Measurements from ENCODE around the gene ITPR2.

The ITPR2 gene

DNA sequence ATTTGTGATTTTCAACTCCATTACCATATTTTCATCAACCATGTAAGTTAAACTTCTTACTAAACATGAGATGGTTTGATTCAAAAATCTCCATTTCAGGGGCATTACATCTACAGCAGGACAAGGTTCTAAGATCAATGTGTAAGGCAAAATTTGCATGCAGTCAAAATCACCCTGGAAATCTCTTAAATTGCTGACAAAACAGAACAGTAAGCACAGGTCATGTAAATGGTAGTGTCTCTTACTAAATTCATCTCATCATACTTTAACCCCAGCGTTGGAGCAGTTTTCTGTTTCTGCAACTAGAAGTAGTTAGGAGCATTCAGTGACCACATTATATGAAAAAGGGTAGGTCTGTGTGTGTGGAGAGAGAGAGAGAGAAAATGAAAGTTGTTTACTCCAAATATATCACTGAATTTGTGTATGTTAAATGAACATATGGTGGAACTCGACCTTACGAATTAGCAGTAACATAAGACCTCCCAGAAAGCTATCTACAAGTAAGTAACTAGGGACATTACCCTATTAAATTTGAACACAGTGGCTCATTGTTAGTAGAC is 410.1 kb downstream of the ITPR2 start:
- Histone ChIP-seq H3K27ac (ENCODE audit: low read depth, low read length) (no peak overlapping the region), H3K4me3 (ENCODE audit: low read depth in 1 of 2, low read length in 2 of 2) (no peak overlapping the region), H3K27me3 (ENCODE audit: control insufficient read depth in 1 of 2, insufficient read depth in 2 of 2, low read length in 2 of 2) (no peaks in the 10 kb centered on the region), H3K36me3 (ENCODE audit: insufficient read depth, low read length) (peaks cover 5% of the 10 kb centered on the region), H3K9me3 (ENCODE audit: low read length) (no peaks in the 10 kb centered on the region), H3K4me1 (ENCODE audit: insufficient read depth, low read length) (no peaks in the 10 kb centered on the region), H3K9ac (ENCODE audit: low read length) (no peak overlapping the region)

DNA sequence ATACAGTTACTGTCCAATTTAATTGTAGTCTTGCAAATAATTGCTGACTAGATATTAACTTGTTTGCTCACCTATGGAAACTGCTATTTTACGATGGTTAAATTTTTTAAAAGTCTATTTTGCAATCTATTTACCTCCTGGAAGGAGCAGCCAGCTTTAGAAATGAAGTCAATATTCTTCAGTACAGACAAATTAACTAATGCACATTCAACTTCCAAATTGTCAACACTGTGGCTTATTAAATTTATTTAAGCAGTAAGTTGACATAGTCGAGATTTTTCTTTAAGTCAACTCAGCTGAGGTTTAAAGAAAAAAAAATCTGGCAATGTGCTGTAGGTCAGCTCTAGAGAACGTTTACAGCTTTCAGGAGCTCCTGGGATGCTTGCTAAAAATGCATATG is 416.4 kb downstream of the ITPR2 start:
- no peak overlapping the region for H3K27ac ChIP-seq (ENCODE audit: low read depth, low read length)
- H3K36me3 ChIP-seq (ENCODE audit: insufficient read depth, low read length), result peaks cover 8% of the 10 kb centered on the region
- H3K27me3 ChIP-seq (ENCODE audit: control insufficient read depth in 1 of 2, insufficient read depth in 2 of 2, low read length in 2 of 2), result no peaks in the 10 kb centered on the region
- H3K4me3 ChIP-seq (ENCODE audit: low read depth in 1 of 2, low read length in 2 of 2), result no peak overlapping the region
- no peaks in the 10 kb centered on the region for H3K9me3 ChIP-seq (ENCODE audit: low read length)
- H3K4me1 ChIP-seq (ENCODE audit: insufficient read depth, low read length), result no peaks in the 10 kb centered on the region
- no peak overlapping the region for H3K9ac ChIP-seq (ENCODE audit: low read length)

DNA sequence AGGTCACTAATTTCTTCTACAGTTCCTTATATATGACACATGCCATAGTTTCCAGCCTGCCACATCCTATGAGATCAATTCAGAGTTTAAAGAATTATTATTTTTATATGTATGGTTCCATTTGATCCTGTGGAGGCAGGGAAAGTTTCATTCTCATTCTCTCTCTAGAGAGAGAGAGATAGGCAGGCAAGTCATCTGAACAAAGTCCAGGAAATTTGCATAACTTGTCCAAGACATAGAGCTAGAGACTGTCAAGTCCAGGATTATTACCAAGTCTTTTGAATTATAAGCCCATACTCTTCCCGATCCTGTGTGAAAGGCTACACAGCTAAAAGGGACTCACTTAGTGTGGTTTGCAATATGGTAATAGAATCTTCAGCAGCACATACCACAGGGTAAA is 422.3 kb downstream of the ITPR2 start:
- Histone ChIP-seq H3K4me3 (ENCODE audit: low read depth in 1 of 2, low read length in 2 of 2) (no peak overlapping the region), H3K4me1 (ENCODE audit: insufficient read depth, low read length) (no peaks in the 10 kb centered on the region), H3K27ac (ENCODE audit: low read depth, low read length) (no peak overlapping the region), H3K36me3 (ENCODE audit: insufficient read depth, low read length) (peaks cover 3% of the 10 kb centered on the region), H3K9me3 (ENCODE audit: low read length) (no peaks in the 10 kb centered on the region), H3K27me3 (ENCODE audit: control insufficient read depth in 1 of 2, insufficient read depth in 2 of 2, low read length in 2 of 2) (no peaks in the 10 kb centered on the region), H3K9ac (ENCODE audit: low read length) (no peak overlapping the region)

DNA sequence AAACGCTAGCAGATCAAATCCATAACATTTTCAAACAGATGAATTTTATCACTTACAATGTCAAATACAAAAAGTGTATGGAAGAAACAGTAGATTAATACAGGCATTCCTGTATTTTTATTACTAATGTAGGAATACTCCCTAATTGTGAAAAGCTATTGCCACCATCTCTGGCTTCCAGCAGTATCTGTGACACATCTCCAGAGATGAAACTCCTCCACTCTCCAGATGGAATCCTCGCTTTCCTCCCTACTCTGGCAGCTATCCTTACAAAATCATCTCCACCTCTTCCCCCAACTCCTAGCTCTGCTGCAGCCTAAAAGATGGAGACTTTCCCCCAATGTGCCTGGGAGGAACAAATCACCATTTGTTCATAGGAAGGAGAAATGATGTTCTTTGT is 426.2 kb downstream of the ITPR2 start:
- H3K4me1 ChIP-seq (ENCODE audit: insufficient read depth, low read length), result no peaks in the 10 kb centered on the region
- no peak overlapping the region for H3K4me3 ChIP-seq (ENCODE audit: low read depth in 1 of 2, low read length in 2 of 2)
- H3K27ac ChIP-seq (ENCODE audit: low read depth, low read length), result no peak overlapping the region
- no peaks in the 10 kb centered on the region for H3K27me3 ChIP-seq (ENCODE audit: control insufficient read depth in 1 of 2, insufficient read depth in 2 of 2, low read length in 2 of 2)
- no peaks in the 10 kb centered on the region for H3K9me3 ChIP-seq (ENCODE audit: low read length)
- H3K36me3 ChIP-seq (ENCODE audit: insufficient read depth, low read length), result peaks cover 3% of the 10 kb centered on the region
- H3K9ac ChIP-seq (ENCODE audit: low read length), result no peak overlapping the region

DNA sequence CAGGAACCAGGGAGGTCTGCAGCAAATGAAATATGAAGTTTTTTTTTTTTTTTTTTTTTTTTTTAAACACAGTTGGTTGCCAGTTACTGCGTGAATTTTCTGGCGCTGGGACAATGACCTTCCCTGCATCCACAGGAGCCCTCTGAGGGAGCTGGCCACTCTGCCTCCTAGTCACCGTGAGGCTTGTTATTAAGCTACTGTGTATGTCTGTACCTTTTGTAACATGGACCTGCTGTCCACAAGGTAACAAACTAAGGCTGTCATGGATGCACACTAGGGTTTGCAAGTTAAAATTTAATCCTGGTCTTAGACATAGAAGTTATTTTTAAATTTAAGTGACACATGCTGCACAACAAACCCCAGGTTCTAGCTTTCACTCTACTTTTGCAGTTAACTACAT is 426.6 kb downstream of the ITPR2 start:
- Histone ChIP-seq H3K36me3 (ENCODE audit: insufficient read depth, low read length) (no peaks in the 10 kb centered on the region), H3K9me3 (ENCODE audit: low read length) (no peaks in the 10 kb centered on the region), H3K4me1 (ENCODE audit: insufficient read depth, low read length) (no peaks in the 10 kb centered on the region), H3K9ac (ENCODE audit: low read length) (no peak overlapping the region), H3K27ac (ENCODE audit: low read depth, low read length) (no peak overlapping the region), H3K4me3 (ENCODE audit: low read depth in 1 of 2, low read length in 2 of 2) (no peak overlapping the region), H3K27me3 (ENCODE audit: control insufficient read depth in 1 of 2, insufficient read depth in 2 of 2, low read length in 2 of 2) (no peaks in the 10 kb centered on the region)

DNA sequence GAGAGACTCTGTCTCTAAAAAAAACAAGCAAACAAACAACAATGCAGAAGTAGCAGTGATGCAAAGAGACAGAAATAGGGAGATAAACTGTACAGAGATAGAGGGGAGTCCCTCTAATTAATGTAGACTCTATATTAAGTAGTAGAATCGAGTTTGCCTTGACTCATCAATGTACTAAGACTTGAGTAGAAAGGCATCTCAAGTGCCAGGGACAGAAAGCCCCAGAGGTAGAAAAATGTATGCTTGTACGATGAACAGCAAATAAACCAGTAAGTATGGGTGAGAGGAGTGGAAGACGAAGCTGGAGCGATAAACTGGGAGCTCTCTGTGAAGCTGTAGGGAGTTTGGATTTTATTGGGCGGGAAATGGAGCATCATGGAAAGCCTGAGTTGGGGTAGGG is 429.4 kb downstream of the ITPR2 start:
- H3K36me3 ChIP-seq (ENCODE audit: insufficient read depth, low read length), result no peaks in the 10 kb centered on the region
- H3K9ac ChIP-seq (ENCODE audit: low read length), result no peak overlapping the region
- H3K4me1 ChIP-seq (ENCODE audit: insufficient read depth, low read length), result no peaks in the 10 kb centered on the region
- H3K27ac ChIP-seq (ENCODE audit: low read depth, low read length), result no peak overlapping the region
- no peak overlapping the region for H3K4me3 ChIP-seq (ENCODE audit: low read depth in 1 of 2, low read length in 2 of 2)
- H3K9me3 ChIP-seq (ENCODE audit: low read length), result no peaks in the 10 kb centered on the region
- no peaks in the 10 kb centered on the region for H3K27me3 ChIP-seq (ENCODE audit: control insufficient read depth in 1 of 2, insufficient read depth in 2 of 2, low read length in 2 of 2)

DNA sequence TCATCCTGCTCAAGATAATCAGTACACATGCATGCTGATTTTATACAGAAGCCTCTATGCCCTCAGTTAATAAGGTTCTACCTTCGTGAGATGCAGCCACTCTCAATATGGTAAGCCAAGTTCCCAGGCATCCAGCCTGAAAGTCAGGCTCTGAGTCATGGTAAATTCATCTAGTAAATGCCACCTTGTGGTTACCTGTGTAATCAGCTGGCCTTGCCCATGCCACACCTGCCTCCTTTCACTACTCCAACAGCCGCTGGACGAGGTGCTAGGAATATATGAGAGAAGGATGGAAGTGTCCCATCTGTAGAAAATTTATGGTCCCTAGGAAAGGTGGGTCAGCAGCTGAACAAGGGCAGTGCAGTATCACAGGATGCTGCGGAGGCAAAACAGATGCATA is 430.3 kb downstream of the ITPR2 start:
- no peak overlapping the region for H3K9ac ChIP-seq (ENCODE audit: low read length)
- H3K27me3 ChIP-seq (ENCODE audit: control insufficient read depth in 1 of 2, insufficient read depth in 2 of 2, low read length in 2 of 2), result no peaks in the 10 kb centered on the region
- H3K4me3 ChIP-seq (ENCODE audit: low read depth in 1 of 2, low read length in 2 of 2), result no peak overlapping the region
- no peak overlapping the region for H3K27ac ChIP-seq (ENCODE audit: low read depth, low read length)
- H3K4me1 ChIP-seq (ENCODE audit: insufficient read depth, low read length), result no peaks in the 10 kb centered on the region
- peaks cover 3% of the 10 kb centered on the region for H3K36me3 ChIP-seq (ENCODE audit: insufficient read depth, low read length)
- H3K9me3 ChIP-seq (ENCODE audit: low read length), result no peaks in the 10 kb centered on the region

DNA sequence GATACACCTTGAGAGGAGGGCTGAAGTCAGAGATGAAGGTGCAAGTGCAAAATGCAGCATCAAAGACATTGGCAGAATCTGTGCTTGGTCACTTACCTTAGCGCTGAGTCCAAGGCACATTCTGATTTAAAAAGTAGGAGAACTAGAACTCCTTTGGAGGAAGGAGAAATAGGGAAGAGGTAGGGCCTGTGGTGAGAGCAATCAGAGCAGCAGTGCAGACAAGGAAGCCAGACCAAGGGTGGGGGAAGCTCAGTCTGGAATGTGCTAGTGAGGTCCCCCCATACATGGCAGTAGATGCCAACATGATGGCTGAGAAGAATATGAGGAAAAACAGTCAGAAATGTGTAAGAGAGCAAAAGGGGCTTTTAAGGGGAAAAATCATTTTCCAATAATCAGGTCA is 431.1 kb downstream of the ITPR2 start:
- Histone ChIP-seq H3K9me3 (ENCODE audit: low read length) (no peaks in the 10 kb centered on the region), H3K27ac (ENCODE audit: low read depth, low read length) (no peak overlapping the region), H3K36me3 (ENCODE audit: insufficient read depth, low read length) (peaks cover 11% of the 10 kb centered on the region), H3K27me3 (ENCODE audit: control insufficient read depth in 1 of 2, insufficient read depth in 2 of 2, low read length in 2 of 2) (no peaks in the 10 kb centered on the region), H3K9ac (ENCODE audit: low read length) (no peak overlapping the region), H3K4me3 (ENCODE audit: low read depth in 1 of 2, low read length in 2 of 2) (no peak overlapping the region), H3K4me1 (ENCODE audit: insufficient read depth, low read length) (no peaks in the 10 kb centered on the region)

DNA sequence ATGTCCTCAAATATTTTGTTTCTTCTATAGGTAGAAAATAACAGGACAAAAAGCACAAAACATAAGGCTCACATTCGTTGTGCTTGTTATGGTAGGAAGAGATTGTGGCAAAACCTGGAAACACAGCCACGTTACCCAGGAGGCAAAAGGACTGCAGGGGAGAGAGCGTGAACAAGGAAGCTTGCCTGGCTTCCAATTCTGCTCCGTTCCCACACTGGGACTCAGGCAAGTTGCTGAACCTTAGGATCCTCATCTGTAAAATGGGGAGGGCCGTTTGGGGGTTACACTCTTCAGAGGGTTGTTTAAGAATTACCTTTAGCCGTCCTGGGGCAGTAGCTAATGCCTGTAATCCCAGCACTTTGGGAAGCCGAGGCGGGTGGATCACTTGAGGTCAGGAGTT is 432.4 kb downstream of the ITPR2 start:
- Histone ChIP-seq H3K27me3 (ENCODE audit: control insufficient read depth in 1 of 2, insufficient read depth in 2 of 2, low read length in 2 of 2) (no peaks in the 10 kb centered on the region), H3K9me3 (ENCODE audit: low read length) (no peaks in the 10 kb centered on the region), H3K4me3 (ENCODE audit: low read depth in 1 of 2, low read length in 2 of 2) (no peak overlapping the region), H3K4me1 (ENCODE audit: insufficient read depth, low read length) (no peaks in the 10 kb centered on the region), H3K9ac (ENCODE audit: low read length) (no peak overlapping the region), H3K36me3 (ENCODE audit: insufficient read depth, low read length) (peaks cover 23% of the 10 kb centered on the region), H3K27ac (ENCODE audit: low read depth, low read length) (no peak overlapping the region)

DNA sequence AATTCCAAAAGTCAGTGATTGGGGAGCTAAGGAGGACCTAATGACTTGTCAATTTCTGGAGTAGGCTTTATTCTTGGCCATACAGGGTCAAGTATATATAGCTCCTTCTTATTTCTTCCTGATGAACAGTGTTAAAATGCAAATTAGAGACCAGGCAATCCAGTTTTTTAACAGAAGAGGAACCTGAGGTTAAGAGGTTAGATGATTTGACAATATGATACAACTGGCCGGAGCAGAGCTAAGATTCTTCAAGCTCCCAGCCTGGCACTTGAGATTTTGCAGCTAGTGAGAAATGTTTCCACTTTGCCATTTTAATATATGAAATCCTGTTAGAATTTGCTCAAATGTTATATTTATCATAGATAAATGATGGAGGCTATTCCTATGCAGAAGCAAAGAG is 433.6 kb downstream of the ITPR2 start:
- Histone ChIP-seq H3K27ac (ENCODE audit: low read depth, low read length) (no peak overlapping the region), H3K9ac (ENCODE audit: low read length) (no peak overlapping the region), H3K27me3 (ENCODE audit: control insufficient read depth in 1 of 2, insufficient read depth in 2 of 2, low read length in 2 of 2) (no peaks in the 10 kb centered on the region), H3K4me3 (ENCODE audit: low read depth in 1 of 2, low read length in 2 of 2) (no peak overlapping the region), H3K9me3 (ENCODE audit: low read length) (no peaks in the 10 kb centered on the region), H3K36me3 (ENCODE audit: insufficient read depth, low read length) (peaks cover 35% of the 10 kb centered on the region), H3K4me1 (ENCODE audit: insufficient read depth, low read length) (no peaks in the 10 kb centered on the region)

DNA sequence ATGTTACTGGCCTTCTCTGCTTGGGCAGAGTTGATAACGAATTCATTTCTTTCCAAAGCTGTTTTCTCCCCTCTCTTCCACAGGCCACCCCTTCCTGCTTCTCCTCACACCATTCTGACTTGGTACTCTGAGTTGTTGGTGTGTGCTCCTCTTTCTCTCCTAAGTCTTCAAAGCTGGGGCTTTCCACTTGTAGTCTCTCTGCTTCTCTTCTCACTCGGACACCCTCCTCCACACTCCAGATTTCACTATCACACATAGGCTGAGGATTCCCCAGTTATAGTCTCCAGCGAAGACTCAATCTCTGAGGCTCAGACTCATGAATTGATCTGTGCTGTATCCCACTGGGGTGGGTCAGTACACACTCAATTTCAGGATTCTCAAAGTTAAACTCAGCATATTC is 436.6 kb downstream of the ITPR2 start:
- Histone ChIP-seq H3K27me3 (ENCODE audit: control insufficient read depth in 1 of 2, insufficient read depth in 2 of 2, low read length in 2 of 2) (no peaks in the 10 kb centered on the region), H3K4me1 (ENCODE audit: insufficient read depth, low read length) (no peaks in the 10 kb centered on the region), H3K27ac (ENCODE audit: low read depth, low read length) (no peak overlapping the region), H3K4me3 (ENCODE audit: low read depth in 1 of 2, low read length in 2 of 2) (no peak overlapping the region), H3K9ac (ENCODE audit: low read length) (no peak overlapping the region), H3K9me3 (ENCODE audit: low read length) (no peaks in the 10 kb centered on the region), H3K36me3 (ENCODE audit: insufficient read depth, low read length) (peaks cover 48% of the 10 kb centered on the region)

DNA sequence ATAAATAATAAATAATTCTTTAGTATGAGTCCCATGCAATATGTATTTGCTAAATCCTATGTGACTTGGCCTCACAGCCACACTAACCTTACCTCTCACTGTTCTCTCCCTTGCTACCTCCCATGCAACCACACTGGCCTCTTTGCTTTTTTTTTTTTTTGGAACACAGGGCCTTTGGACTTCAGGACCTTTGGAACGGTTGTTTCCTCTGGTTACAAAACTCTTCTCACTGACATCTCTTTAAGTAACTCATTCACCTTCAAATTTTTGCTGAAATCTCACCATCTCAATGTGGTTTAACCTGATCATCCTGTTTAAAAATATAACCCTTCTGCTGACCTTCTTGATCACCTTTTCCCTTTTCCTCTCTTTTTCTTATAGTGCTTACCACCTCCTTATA is 443.7 kb downstream of the ITPR2 start:
- H3K36me3 ChIP-seq (ENCODE audit: insufficient read depth, low read length), result peaks cover 23% of the 10 kb centered on the region
- H3K27me3 ChIP-seq (ENCODE audit: control insufficient read depth in 1 of 2, insufficient read depth in 2 of 2, low read length in 2 of 2), result no peaks in the 10 kb centered on the region
- no peak overlapping the region for H3K4me3 ChIP-seq (ENCODE audit: low read depth in 1 of 2, low read length in 2 of 2)
- H3K4me1 ChIP-seq (ENCODE audit: insufficient read depth, low read length), result no peaks in the 10 kb centered on the region
- H3K9ac ChIP-seq (ENCODE audit: low read length), result no peak overlapping the region
- no peak overlapping the region for H3K27ac ChIP-seq (ENCODE audit: low read depth, low read length)
- H3K9me3 ChIP-seq (ENCODE audit: low read length), result no peaks in the 10 kb centered on the region
